Activated T-cell treated with anti-CD3 and anti-CD28 coated beads, Interleukin-2, amount 50 U/mL, for 72 hours (primary cell): ENCODE results near the gene NRF1. TPM values are rescaled to one million over a fixed set of nuclear protein-coding genes. Genes with fewer than 3 reads are reported as not detected.

Experiments used
- ATAC-seq, 2 donors: fragments of 150-1000 bp; cut with Tn5 transposase; replicated peaks in 1 of 2; 2 replicates each; pipeline ENCODE4 v1.10.0; 2021; ENCODE audit warnings: moderate library complexity in 2 of 2, mild to moderate bottlenecking in 1 of 2
- DNase-seq, 2 donors: peaks; one replicate each; pipeline ENCODE4 v3.0.0; 2021 to 2022; ENCODE audit warnings: mixed read lengths in 1 of 2
- H3K27ac Mint-ChIP-seq: one replicate; pipeline ENCODE4 v1.8.0; 2022; ENCODE audit warnings: mild to moderate bottlenecking, moderate library complexity, mixed read lengths
- H3K27me3 Mint-ChIP-seq: one replicate; pipeline ENCODE4 v1.8.0; 2022; ENCODE audit warnings: low read depth, mixed read lengths
- H3K36me3 Mint-ChIP-seq, 2 donors: one replicate each; pipeline ENCODE4 v1.8.0; 2022; ENCODE audit warnings: mixed read lengths in 2 of 2, mild to moderate bottlenecking in 1 of 2; ENCODE audit not compliant: insufficient read depth in 2 of 2
- H3K4me1 Mint-ChIP-seq: one replicate; pipeline ENCODE4 v1.8.0; 2022; ENCODE audit warnings: low read depth, mixed read lengths
- H3K4me3 Mint-ChIP-seq, 2 donors: one replicate each; pipeline ENCODE4 v1.8.0; 2022; ENCODE audit warnings: mild to moderate bottlenecking in 2 of 2, mixed read lengths in 2 of 2, moderate library complexity in 2 of 2
- H3K9me3 Mint-ChIP-seq, 2 donors: one replicate each; pipeline ENCODE4 v1.8.0; 2022; ENCODE audit warnings: mixed read lengths in 2 of 2
- total RNA-seq, 2 donors: library from RNA; stranded (reverse); gene quantifications; one replicate each; pipeline ENCODE4 v1.2.3, GENCODE V29; 2022

The NRF1 gene
- total RNA-seq, 2 donors from 2014 or later, result 22.1 to 25.1 TPM

DNA sequence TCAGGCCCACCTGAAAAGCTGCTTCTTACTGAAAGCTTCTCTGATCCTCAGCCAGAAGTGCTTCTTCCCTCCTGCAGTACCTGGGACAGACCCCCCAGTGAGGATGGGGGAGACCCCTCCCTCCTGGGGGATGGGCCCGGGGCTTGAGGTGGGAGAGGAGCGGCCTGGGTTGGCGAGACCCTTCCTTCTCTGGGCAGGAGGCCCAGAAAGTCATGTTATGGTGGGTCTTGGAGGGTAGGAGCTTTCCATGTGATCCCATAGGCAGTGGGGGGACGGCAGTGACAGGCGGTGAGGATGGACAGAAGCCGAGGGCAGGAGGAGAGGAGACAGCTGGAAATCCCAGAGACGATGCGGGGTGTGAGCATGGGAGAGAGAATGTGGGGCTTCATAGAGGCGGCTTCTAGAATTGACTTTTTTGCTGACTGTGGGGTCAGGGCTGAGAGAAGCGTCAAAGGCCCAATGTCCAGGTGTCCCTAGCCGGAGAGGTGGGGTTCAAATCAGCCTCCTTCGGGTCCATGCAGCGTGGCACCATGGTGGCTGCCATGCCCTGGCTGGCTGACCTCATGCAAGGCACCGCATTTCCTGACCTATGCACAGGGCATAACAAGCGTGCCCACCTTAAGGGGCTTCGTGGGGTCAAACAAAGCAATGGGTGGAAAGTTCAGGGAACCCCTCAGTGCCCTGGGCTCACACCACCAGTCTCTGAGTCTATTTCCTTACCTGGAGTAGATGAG is 187.3 kb downstream of the NRF1 start:
- Mint-ChIP-seq H3K27ac (no peak overlapping the region), H3K4me1 (no peaks in the 10 kb centered on the region), H3K36me3 (no peaks in the 10 kb centered on the region), H3K9me3 (no peaks in the 10 kb centered on the region), H3K4me3 (no peak overlapping the region), H3K27me3 (no peaks in the 10 kb centered on the region)
- ATAC-seq, result no peak
- DNase-seq, result no peak

DNA sequence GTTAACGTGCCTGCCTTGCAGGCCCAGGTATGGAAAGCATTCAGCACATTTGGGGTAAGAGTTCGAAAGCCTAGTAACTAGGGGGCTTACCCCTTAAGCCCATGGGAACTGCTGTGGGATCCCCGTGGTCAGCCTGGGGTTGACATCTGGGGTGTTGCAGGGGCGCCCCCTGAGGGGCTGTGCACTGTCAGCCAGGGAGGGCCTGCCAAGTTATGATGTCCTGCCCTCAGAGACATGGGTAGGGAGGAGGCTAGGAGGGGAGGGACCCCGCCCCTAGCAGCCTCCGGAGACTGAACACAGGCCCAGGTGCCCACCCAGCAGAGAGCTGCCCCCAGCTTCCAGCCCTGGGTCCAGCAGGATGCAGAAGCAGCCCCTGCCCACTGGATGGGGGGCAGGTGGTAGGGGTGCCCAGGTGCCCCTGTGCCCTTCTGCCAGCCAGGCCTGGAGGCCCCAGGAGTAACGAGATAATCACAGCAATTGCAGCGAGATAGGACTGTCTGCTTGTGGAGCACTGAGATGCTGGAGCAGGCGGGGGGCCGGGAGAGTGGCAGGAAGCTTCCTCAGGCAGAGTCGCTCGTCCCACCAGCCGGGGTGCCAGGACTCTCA is 187.9 kb downstream of the NRF1 start:
- no peaks in the 10 kb centered on the region for H3K36me3 Mint-ChIP-seq

DNA sequence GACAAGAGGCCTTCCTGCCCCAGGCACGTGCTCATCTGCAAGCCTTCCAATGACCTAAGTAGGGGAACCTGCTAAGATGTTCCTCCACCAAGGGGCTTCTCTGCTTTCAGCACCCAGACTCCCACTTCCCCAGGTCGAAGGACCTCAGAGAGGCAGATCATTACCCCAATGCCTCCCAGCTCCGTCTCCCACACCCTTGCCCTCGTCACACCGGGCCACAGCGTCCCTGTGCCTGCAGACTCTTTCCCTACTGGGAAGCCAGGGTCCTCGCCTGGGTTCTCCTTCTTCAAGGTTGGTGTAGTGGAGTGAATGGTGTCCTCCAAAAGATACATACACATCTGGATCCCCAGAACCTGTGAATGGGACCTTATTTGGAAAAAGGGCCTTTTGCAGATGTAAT is 189.4 kb downstream of the NRF1 start:
- Mint-ChIP-seq H3K4me1 (no peaks in the 10 kb centered on the region), H3K9me3 (no peaks in the 10 kb centered on the region), H3K27ac (no peak overlapping the region), H3K27me3 (no peaks in the 10 kb centered on the region), H3K36me3 (no peaks in the 10 kb centered on the region), H3K4me3 (no peak overlapping the region)
- ATAC-seq (no peak), DNase-seq (no peak)

More for the DNA sequence above, 187.9 kb downstream of the NRF1 start:
- Mint-ChIP-seq H3K9me3 (no peaks in the 10 kb centered on the region), H3K27ac (no peak overlapping the region), H3K27me3 (no peaks in the 10 kb centered on the region), H3K4me1 (no peaks in the 10 kb centered on the region), H3K4me3 (no peak overlapping the region)
- ATAC-seq (no peak), DNase-seq (no peak)

DNA sequence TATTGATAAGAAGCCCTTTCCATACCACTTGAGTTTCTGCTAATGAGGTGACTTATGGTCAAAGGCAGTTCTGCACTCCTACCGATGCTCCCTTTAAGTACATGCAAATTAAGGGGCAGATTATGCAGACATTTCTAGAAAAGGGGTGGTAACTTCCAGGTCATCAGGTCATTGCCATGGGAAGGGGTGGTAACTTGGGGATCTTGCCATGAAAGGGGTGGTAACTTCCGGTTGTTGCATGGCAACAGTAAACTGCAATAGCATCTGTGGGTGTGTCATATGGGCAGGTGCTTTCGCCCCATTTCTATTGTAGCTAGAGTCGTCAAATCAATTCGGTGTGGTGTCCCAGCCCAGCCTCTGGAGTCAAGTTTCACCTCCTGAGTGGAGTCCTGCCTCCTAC is 190.4 kb downstream of the NRF1 start:
- Mint-ChIP-seq H3K9me3 (no peaks in the 10 kb centered on the region), H3K27me3 (no peaks in the 10 kb centered on the region), H3K36me3 (no peaks in the 10 kb centered on the region), H3K4me1 (no peaks in the 10 kb centered on the region), H3K27ac (no peak overlapping the region), H3K4me3 (no peak overlapping the region)
- DNase-seq (no peak), ATAC-seq (no peak)

DNA sequence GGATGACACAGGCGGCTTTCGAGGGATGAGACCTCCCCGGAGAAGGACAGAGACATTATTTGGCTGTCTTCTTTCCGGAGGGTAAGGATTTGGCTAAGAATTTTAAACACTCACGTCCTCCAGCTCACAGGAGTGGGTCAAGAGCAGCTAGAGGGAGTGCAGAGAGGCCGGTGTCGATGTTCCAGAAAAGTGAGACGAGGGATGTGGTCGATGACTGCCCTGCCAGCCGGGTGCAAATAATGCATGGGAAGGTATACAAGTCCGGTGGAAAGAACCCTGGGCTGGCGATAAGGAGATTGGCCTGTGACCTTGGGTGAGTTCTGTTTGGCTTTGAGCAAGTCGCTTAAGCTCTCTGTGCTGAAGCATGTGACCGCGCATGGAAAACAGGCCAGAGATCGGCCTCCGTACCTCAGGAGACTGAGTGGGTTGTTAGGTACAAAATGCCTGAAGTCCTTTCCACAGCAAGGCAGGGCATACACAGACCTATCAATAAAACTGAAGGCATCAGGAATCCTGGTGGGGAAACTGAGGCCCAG is 192.1 kb downstream of the NRF1 start:
- Mint-ChIP-seq H3K9me3 (no peaks in the 10 kb centered on the region), H3K4me1 (no peaks in the 10 kb centered on the region), H3K4me3 (no peak overlapping the region), H3K27ac (no peak overlapping the region), H3K27me3 (no peaks in the 10 kb centered on the region), H3K36me3 (no peaks in the 10 kb centered on the region)
- DNase-seq (no peak), ATAC-seq (no peak)

DNA sequence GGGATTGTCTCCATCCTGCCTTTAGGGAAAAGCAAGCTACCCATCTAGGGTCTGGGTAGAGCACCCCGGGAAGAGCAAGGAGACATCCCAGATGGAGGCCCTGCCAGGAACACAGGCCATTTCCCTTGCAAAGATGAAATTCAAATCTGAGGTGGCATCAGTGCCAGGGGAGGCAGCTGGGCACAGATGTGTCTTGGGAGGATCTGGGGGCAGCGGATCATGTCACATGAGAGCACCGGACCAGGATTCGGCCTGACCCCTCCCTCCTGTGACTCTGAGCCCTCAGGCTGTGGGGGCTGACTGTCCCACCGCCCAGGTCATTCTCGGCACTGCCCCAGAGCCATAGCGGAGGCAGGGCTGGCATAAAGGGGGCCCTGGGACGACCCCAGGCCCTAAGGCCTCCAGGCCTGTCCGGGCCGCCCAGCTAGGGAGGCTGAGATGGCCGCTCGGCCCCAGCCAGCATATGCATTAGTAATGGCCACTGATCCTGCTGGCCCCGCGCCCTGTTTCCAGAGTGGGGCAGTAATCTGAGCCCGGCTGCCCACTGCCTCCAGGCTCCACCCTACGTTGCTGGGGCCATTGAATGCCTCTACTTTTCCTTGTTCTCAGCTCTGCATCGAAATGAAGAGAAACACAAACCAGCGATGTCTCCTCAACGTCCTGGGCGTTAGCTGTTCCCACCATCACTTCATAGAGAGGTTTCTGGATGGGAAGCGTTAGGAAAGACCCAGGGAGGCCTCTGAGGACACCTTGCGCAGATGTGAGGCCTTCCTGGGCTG is 192.8 kb downstream of the NRF1 start:
- Mint-ChIP-seq H3K9me3 (no peaks in the 10 kb centered on the region), H3K36me3 (no peaks in the 10 kb centered on the region), H3K4me1 (no peaks in the 10 kb centered on the region), H3K4me3 (no peak overlapping the region), H3K27ac (no peak overlapping the region), H3K27me3 (no peaks in the 10 kb centered on the region)
- no peak for ATAC-seq
- DNase-seq, result no peak

DNA sequence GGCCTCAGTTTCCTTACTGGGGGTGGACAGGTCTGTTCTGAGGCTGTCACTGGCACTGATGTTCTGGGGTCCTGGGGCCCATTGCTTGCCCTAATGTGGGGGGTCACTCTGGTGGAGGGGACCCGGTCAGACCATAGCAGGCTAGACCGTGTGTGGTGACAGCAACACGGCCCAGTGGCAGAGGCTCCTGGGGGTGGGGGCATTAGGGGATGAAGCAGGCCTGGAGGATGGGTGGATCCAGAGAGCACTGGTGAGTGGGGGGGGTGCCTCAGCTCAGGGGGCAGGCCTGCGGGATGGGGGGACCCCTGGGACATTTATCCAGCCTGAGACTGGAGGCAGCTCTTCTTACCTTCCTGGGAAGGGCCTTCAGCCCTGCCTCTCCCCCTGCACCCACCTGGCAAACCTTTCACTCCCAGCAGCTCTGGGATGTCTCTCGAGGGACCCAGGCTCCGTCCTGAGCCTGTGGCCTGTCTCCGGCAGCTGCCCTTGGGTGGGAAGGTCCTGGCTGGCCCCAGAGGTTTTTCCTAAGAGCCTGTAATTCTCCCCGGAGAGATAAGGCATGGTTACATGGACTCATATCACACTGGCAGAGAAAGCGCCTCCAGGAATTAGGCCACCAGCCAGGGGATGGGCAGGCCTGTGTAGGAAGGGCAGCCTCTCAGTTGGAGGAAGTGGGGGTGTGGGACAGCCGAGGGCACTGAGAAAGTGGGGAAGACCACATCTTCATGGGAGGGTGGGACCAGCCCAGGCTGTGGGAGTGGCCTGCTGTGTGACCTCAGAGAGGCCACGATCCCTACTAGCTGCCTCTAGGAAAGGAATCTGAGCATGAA is 193.6 kb downstream of the NRF1 start:
- H3K4me3 Mint-ChIP-seq, result no peak overlapping the region
- no peak for DNase-seq

More for the DNA sequence above, 193.6 kb downstream of the NRF1 start:
- Mint-ChIP-seq H3K4me1 (no peaks in the 10 kb centered on the region), H3K27me3 (no peaks in the 10 kb centered on the region), H3K27ac (no peak overlapping the region), H3K9me3 (no peaks in the 10 kb centered on the region), H3K36me3 (no peaks in the 10 kb centered on the region)
- no peak for ATAC-seq

Other genes with a start within 250 kb of the NRF1 start
- gene STRIP2, start 177.3 kb upstream of the NRF1 start, total RNA-seq, result 10 to 100 TPM; 73.5 to 79.2 TPM
- 1 to 10 TPM; 4.0 to 4.3 TPM for gene SMKR1, start 109.2 kb upstream of the NRF1 start, total RNA-seq